ENCODE data around the gene HDAC4.

GRCh38 chr2:239376942-239377531 lies 23.8 kb downstream of the HDAC4 start:
- TF ChIP-seq CTCF (IDR thresholded peaks at IDR 0.05) (no peak), POLR2A (IDR thresholded peaks at IDR 0.05) (no peak)
